ENCODE measurements around the gene PARP3.

PARP3 gene

GRCh38 chr3:51958603-51959521 is 16.7 kb downstream of the PARP3 start:
- no peak overlapping the region for H3K27ac ChIP-seq (ENCODE audit: insufficient read depth, low read length, poor library complexity, severe bottlenecking)

GRCh38 chr3:51959651-51960050 is 17.5 kb downstream of the PARP3 start:
- Histone ChIP-seq H3K27me3 (replicated peaks; ENCODE audit: control insufficient read depth, insufficient read depth, low read length, poor library complexity, severe bottlenecking) (peaks cover 11% of the 10 kb centered on the region), H3K36me3 (ENCODE audit: control insufficient read depth, insufficient read depth, low read length) (peaks cover 6% of the 10 kb centered on the region), H3K9me3 (ENCODE audit: control insufficient read depth, low read length) (no peaks in the 10 kb centered on the region), H3K4me1 (ENCODE audit: control insufficient read depth, insufficient read depth, low read length, poor library complexity, severe bottlenecking) (peaks cover 10% of the 10 kb centered on the region), H3K27ac (ENCODE audit: insufficient read depth, low read length, poor library complexity, severe bottlenecking) (no peak overlapping the region), H3K4me3 (ENCODE audit: insufficient read depth, low read depth, low read length, poor library complexity, severe bottlenecking) (no peak overlapping the region)
- DNase-seq, result no peak

More at GRCh38 chr3:51958603-51959521, 16.7 kb downstream of the PARP3 start:
- Histone ChIP-seq H3K9me3 (ENCODE audit: control insufficient read depth, low read length) (no peaks in the 10 kb centered on the region), H3K4me1 (ENCODE audit: control insufficient read depth, insufficient read depth, low read length, poor library complexity, severe bottlenecking) (peaks cover 10% of the 10 kb centered on the region), H3K36me3 (ENCODE audit: control insufficient read depth, insufficient read depth, low read length) (peaks cover 6% of the 10 kb centered on the region), H3K27me3 (replicated peaks; ENCODE audit: control insufficient read depth, insufficient read depth, low read length, poor library complexity, severe bottlenecking) (peaks cover 11% of the 10 kb centered on the region), H3K4me3 (ENCODE audit: insufficient read depth, low read depth, low read length, poor library complexity, severe bottlenecking) (no peak overlapping the region)
- no peak for DNase-seq

- no peak for DNase-seq
- H3K4me3 ChIP-seq (ENCODE audit: insufficient read depth, low read depth, low read length, poor library complexity, severe bottlenecking), result no peak overlapping the region
These were observed 18.2 kb downstream of the PARP3 start for GRCh38 chr3:51960386-51960785.

GRCh38 chr3:51961011-51961410 is 18.8 kb downstream of the PARP3 start:
- Histone ChIP-seq H3K4me1 (ENCODE audit: control insufficient read depth, insufficient read depth, low read length, poor library complexity, severe bottlenecking) (peaks cover 11% of the 10 kb centered on the region), H3K9me3 (ENCODE audit: control insufficient read depth, low read length) (no peaks in the 10 kb centered on the region), H3K27me3 (replicated peaks; ENCODE audit: control insufficient read depth, insufficient read depth, low read length, poor library complexity, severe bottlenecking) (peaks cover 10% of the 10 kb centered on the region), H3K36me3 (ENCODE audit: control insufficient read depth, insufficient read depth, low read length) (peaks cover 6% of the 10 kb centered on the region), H3K27ac (ENCODE audit: insufficient read depth, low read length, poor library complexity, severe bottlenecking) (no peak overlapping the region), H3K4me3 (ENCODE audit: insufficient read depth, low read depth, low read length, poor library complexity, severe bottlenecking) (no peak overlapping the region)
- no peak for DNase-seq

More at GRCh38 chr3:51960386-51960785, 18.2 kb downstream of the PARP3 start:
- peaks cover 6% of the 10 kb centered on the region for H3K36me3 ChIP-seq (ENCODE audit: control insufficient read depth, insufficient read depth, low read length)
- H3K27me3 ChIP-seq (replicated peaks; ENCODE audit: control insufficient read depth, insufficient read depth, low read length, poor library complexity, severe bottlenecking), result peaks cover 11% of the 10 kb centered on the region
- H3K9me3 ChIP-seq (ENCODE audit: control insufficient read depth, low read length), result no peaks in the 10 kb centered on the region
- H3K27ac ChIP-seq (ENCODE audit: insufficient read depth, low read length, poor library complexity, severe bottlenecking), result no peak overlapping the region
- H3K4me1 ChIP-seq (ENCODE audit: control insufficient read depth, insufficient read depth, low read length, poor library complexity, severe bottlenecking), result peaks cover 10% of the 10 kb centered on the region

- Histone ChIP-seq H3K4me3 (ENCODE audit: insufficient read depth, low read depth, low read length, poor library complexity, severe bottlenecking) (no peak overlapping the region), H3K27me3 (replicated peaks; ENCODE audit: control insufficient read depth, insufficient read depth, low read length, poor library complexity, severe bottlenecking) (peaks cover under 1% of the 10 kb centered on the region), H3K27ac (ENCODE audit: insufficient read depth, low read length, poor library complexity, severe bottlenecking) (no peak overlapping the region), H3K36me3 (ENCODE audit: control insufficient read depth, insufficient read depth, low read length) (peaks cover 6% of the 10 kb centered on the region), H3K9me3 (ENCODE audit: control insufficient read depth, low read length) (no peaks in the 10 kb centered on the region), H3K4me1 (ENCODE audit: control insufficient read depth, insufficient read depth, low read length, poor library complexity, severe bottlenecking) (peaks cover 11% of the 10 kb centered on the region)
- no peak for DNase-seq
These were observed 19.7 kb downstream of the PARP3 start for GRCh38 chr3:51961602-51962569.

GRCh38 chr3:51962854-51963530 is 20.8 kb downstream of the PARP3 start:
- DNase-seq, result no peak
- Histone ChIP-seq H3K27me3 (replicated peaks; ENCODE audit: control insufficient read depth, insufficient read depth, low read length, poor library complexity, severe bottlenecking) (no peaks in the 10 kb centered on the region), H3K4me1 (ENCODE audit: control insufficient read depth, insufficient read depth, low read length, poor library complexity, severe bottlenecking) (peaks cover 15% of the 10 kb centered on the region), H3K4me3 (ENCODE audit: insufficient read depth, low read depth, low read length, poor library complexity, severe bottlenecking) (no peak overlapping the region), H3K9me3 (ENCODE audit: control insufficient read depth, low read length) (no peaks in the 10 kb centered on the region), H3K36me3 (ENCODE audit: control insufficient read depth, insufficient read depth, low read length) (peaks cover 6% of the 10 kb centered on the region), H3K27ac (ENCODE audit: insufficient read depth, low read length, poor library complexity, severe bottlenecking) (no peak overlapping the region)

- no peaks in the 10 kb centered on the region for H3K27me3 ChIP-seq (replicated peaks; ENCODE audit: control insufficient read depth, insufficient read depth, low read length, poor library complexity, severe bottlenecking)
- H3K9me3 ChIP-seq (ENCODE audit: control insufficient read depth, low read length), result no peaks in the 10 kb centered on the region
- no peak overlapping the region for H3K4me3 ChIP-seq (ENCODE audit: insufficient read depth, low read depth, low read length, poor library complexity, severe bottlenecking)
- DNase-seq, result no peak
- H3K36me3 ChIP-seq (ENCODE audit: control insufficient read depth, insufficient read depth, low read length), result peaks cover 6% of the 10 kb centered on the region
- peaks cover 16% of the 10 kb centered on the region for H3K4me1 ChIP-seq (ENCODE audit: control insufficient read depth, insufficient read depth, low read length, poor library complexity, severe bottlenecking)
- H3K27ac ChIP-seq (ENCODE audit: insufficient read depth, low read length, poor library complexity, severe bottlenecking), result no peak overlapping the region
These were observed 21.8 kb downstream of the PARP3 start for GRCh38 chr3:51963951-51964451.

- no peak overlapping the region for H3K27ac ChIP-seq (ENCODE audit: insufficient read depth, low read length, poor library complexity, severe bottlenecking)
- no peaks in the 10 kb centered on the region for H3K9me3 ChIP-seq (ENCODE audit: control insufficient read depth, low read length)
- no peak for DNase-seq
- H3K27me3 ChIP-seq (replicated peaks; ENCODE audit: control insufficient read depth, insufficient read depth, low read length, poor library complexity, severe bottlenecking), result no peaks in the 10 kb centered on the region
- H3K36me3 ChIP-seq (ENCODE audit: control insufficient read depth, insufficient read depth, low read length), result peaks cover 6% of the 10 kb centered on the region
- peaks cover 16% of the 10 kb centered on the region for H3K4me1 ChIP-seq (ENCODE audit: control insufficient read depth, insufficient read depth, low read length, poor library complexity, severe bottlenecking)
- no peak overlapping the region for H3K4me3 ChIP-seq (ENCODE audit: insufficient read depth, low read depth, low read length, poor library complexity, severe bottlenecking)
These were observed 22.4 kb downstream of the PARP3 start for GRCh38 chr3:51964521-51964920.

GRCh38 chr3:51966016-51966415 is 23.9 kb downstream of the PARP3 start:
- Histone ChIP-seq H3K4me1 (ENCODE audit: control insufficient read depth, insufficient read depth, low read length, poor library complexity, severe bottlenecking) (peaks cover 16% of the 10 kb centered on the region), H3K9me3 (ENCODE audit: control insufficient read depth, low read length) (no peaks in the 10 kb centered on the region), H3K27ac (ENCODE audit: insufficient read depth, low read length, poor library complexity, severe bottlenecking) (no peak overlapping the region), H3K4me3 (ENCODE audit: insufficient read depth, low read depth, low read length, poor library complexity, severe bottlenecking) (no peak overlapping the region), H3K27me3 (replicated peaks; ENCODE audit: control insufficient read depth, insufficient read depth, low read length, poor library complexity, severe bottlenecking) (no peaks in the 10 kb centered on the region), H3K36me3 (ENCODE audit: control insufficient read depth, insufficient read depth, low read length) (no peaks in the 10 kb centered on the region)
- no peak for DNase-seq
